Endothelial cell (in vitro differentiated cells): ENCODE measurements around the gene SPOP. TPM values are rescaled to one million over a fixed set of nuclear protein-coding genes. Genes with fewer than 3 reads are reported as not detected.

Experiments
- DNase-seq: peaks from one replicate; pipeline ENCODE4 v3.0.0; 2021; ENCODE audit warnings: low spot score
- H3K27ac Mint-ChIP-seq: one replicate; pipeline ENCODE4 v1.8.0; 2021; ENCODE audit warnings: mixed read lengths, inconsistent platforms; ENCODE audit not compliant: unreplicated experiment
- H3K27me3 Mint-ChIP-seq: one replicate; pipeline ENCODE4 v1.8.0; 2021; ENCODE audit warnings: mild to moderate bottlenecking, moderate library complexity, mixed read lengths, inconsistent platforms; ENCODE audit not compliant: unreplicated experiment
- H3K36me3 Mint-ChIP-seq: one replicate; pipeline ENCODE4 v1.8.0; 2021; ENCODE audit warnings: mild to moderate bottlenecking, low read depth, mixed read lengths, inconsistent platforms; ENCODE audit not compliant: unreplicated experiment
- H3K4me1 Mint-ChIP-seq: one replicate; pipeline ENCODE4 v1.8.0; 2021; ENCODE audit warnings: mild to moderate bottlenecking, mixed read lengths, inconsistent platforms; ENCODE audit not compliant: unreplicated experiment
- H3K4me3 Mint-ChIP-seq: one replicate; pipeline ENCODE4 v1.8.0; 2021; ENCODE audit warnings: mild to moderate bottlenecking, mixed read lengths, inconsistent platforms; ENCODE audit not compliant: unreplicated experiment
- H3K9me3 Mint-ChIP-seq: one replicate; pipeline ENCODE4 v1.8.0; 2021; ENCODE audit warnings: mixed read lengths, inconsistent platforms; ENCODE audit not compliant: unreplicated experiment
- total RNA-seq: library from RNA; stranded (reverse); fragmentation: NEBNext Ultra II Directional; extraction: Animal tissue kit (Norgen Biotek cat#: 25700); gene quantifications from one replicate; pipeline ENCODE4 v1.2.1, GENCODE V29; 2021; ENCODE audit not compliant: unreplicated experiment
- TF ChIP-seq, protein P1 (sequence below): fragments of 200-600 bp; sonication (generic); IDR thresholded peaks from one replicate; pipeline ENCODE4 v1.5.0; 2021; ENCODE audit warnings: antibody characterized with exemption; ENCODE audit not compliant: unreplicated experiment

SPOP gene
- total RNA-seq, 1 donor from 2014 or later: 55.6 TPM

DNA sequence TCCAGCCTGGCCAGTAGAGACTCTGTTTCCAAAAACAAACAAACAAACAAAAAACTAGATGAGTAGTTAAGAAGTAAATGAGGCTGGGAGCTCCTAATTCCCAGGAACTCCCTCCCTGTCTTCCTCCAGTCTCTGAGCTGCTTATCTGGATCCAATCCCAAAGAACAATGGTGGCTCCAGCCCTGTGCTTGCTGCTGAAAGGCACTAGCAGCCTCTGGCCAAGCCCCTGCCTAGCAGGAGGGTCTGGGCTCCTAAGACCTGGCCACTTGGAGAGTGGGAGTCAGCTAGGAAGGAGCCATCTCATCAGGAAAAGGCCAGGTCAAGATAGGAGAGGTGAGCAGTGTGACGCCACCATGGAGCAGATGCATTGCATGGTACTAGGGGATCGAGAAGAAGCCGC, 44.2 kb upstream of the SPOP start:
- Mint-ChIP-seq H3K4me3 (no peak overlapping the region), H3K9me3 (peaks cover 4% of the 10 kb centered on the region), H3K27ac (no peak overlapping the region), H3K36me3 (peaks cover 14% of the 10 kb centered on the region), H3K4me1 (no peaks in the 10 kb centered on the region), H3K27me3 (peaks cover 3% of the 10 kb centered on the region)
- TF ChIP-seq, protein P1, sequence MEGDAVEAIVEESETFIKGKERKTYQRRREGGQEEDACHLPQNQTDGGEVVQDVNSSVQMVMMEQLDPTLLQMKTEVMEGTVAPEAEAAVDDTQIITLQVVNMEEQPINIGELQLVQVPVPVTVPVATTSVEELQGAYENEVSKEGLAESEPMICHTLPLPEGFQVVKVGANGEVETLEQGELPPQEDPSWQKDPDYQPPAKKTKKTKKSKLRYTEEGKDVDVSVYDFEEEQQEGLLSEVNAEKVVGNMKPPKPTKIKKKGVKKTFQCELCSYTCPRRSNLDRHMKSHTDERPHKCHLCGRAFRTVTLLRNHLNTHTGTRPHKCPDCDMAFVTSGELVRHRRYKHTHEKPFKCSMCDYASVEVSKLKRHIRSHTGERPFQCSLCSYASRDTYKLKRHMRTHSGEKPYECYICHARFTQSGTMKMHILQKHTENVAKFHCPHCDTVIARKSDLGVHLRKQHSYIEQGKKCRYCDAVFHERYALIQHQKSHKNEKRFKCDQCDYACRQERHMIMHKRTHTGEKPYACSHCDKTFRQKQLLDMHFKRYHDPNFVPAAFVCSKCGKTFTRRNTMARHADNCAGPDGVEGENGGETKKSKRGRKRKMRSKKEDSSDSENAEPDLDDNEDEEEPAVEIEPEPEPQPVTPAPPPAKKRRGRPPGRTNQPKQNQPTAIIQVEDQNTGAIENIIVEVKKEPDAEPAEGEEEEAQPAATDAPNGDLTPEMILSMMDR: no peak
- no peak for DNase-seq

GRCh38 chr17:49717371-49717861, 39.5 kb upstream of the SPOP start:
- no peak for DNase-seq
- no peak overlapping the region for H3K4me3 Mint-ChIP-seq
- peaks cover 7% of the 10 kb centered on the region for H3K36me3 Mint-ChIP-seq
- peaks cover 2% of the 10 kb centered on the region for H3K27me3 Mint-ChIP-seq
- H3K4me1 Mint-ChIP-seq: no peaks in the 10 kb centered on the region
- H3K27ac Mint-ChIP-seq: no peak overlapping the region
- no peaks in the 10 kb centered on the region for H3K9me3 Mint-ChIP-seq
- TF ChIP-seq, protein P1: no peak

DNA sequence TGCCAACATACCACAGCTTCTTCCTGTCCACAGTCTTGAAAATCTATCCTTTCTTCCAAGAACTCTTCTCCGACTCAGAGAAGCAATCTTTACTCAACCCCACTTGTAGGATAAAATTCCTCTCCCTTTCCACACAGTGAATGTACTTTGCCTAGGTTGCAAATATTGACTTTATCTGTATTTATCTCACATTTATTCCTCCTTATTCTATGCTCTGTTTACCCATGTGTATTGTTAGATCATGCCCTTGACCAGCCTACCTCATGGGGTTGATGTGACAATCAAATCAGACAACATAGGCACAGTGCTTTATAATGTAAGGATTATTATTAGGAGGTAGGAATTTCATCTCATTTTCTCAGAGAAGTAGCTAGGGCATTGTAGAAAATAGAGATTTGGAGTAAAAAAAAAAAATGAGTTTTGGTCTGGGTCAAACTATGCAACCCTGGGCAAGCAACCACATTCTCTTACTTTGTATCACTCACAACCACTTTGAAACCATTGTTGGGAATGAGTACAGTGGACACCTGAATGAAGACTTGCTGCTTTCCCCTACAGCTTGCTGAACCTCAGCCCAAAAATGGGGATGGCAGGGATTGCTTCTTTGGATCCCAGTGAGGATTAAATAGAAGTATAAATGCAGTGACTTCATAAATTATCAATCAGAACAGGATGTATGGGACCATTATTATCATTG, 38.9 kb upstream of the SPOP start:
- Mint-ChIP-seq H3K27me3 (peaks cover 2% of the 10 kb centered on the region), H3K36me3 (peaks cover 7% of the 10 kb centered on the region), H3K4me3 (no peak overlapping the region), H3K27ac (no peak overlapping the region), H3K9me3 (no peaks in the 10 kb centered on the region), H3K4me1 (no peaks in the 10 kb centered on the region)
- DNase-seq: no peak
- TF ChIP-seq, protein P1: no peak

GRCh38 chr17:49715717-49716279, 37.9 kb upstream of the SPOP start:
- DNase-seq: no peak
- H3K9me3 Mint-ChIP-seq: no peaks in the 10 kb centered on the region
- peaks cover 2% of the 10 kb centered on the region for H3K27me3 Mint-ChIP-seq
- no peak overlapping the region for H3K27ac Mint-ChIP-seq
- peaks cover 5% of the 10 kb centered on the region for H3K4me1 Mint-ChIP-seq
- no peak overlapping the region for H3K4me3 Mint-ChIP-seq
- TF ChIP-seq, protein P1: no peak
- H3K36me3 Mint-ChIP-seq: peaks cover 4% of the 10 kb centered on the region

- peaks cover 2% of the 10 kb centered on the region for H3K27me3 Mint-ChIP-seq
- H3K27ac Mint-ChIP-seq: no peak overlapping the region
- H3K9me3 Mint-ChIP-seq: no peaks in the 10 kb centered on the region
- no peak for DNase-seq
- H3K4me1 Mint-ChIP-seq: peaks cover 5% of the 10 kb centered on the region
- H3K4me3 Mint-ChIP-seq: no peak overlapping the region
- TF ChIP-seq, protein P1: no peak
- H3K36me3 Mint-ChIP-seq: peaks cover 5% of the 10 kb centered on the region
These were observed 37.3 kb upstream of the SPOP start for GRCh38 chr17:49715216-49715615.
